GM19438 (cell line): ENCODE results near the gene CLTC.
"Not testable (repeated sequence)": the region's sequence is repeated elsewhere in the genome, so short reads cannot be mapped to it uniquely, and the experiment has no call there.

Experiments
- ATAC-seq: cut with Tn5 transposase; IDR thresholded peaks from one replicate; pipeline ENCODE4 v1.9.1; 2021; ENCODE audit warnings: low read depth; ENCODE audit not compliant: unreplicated experiment

CLTC gene

DNA sequence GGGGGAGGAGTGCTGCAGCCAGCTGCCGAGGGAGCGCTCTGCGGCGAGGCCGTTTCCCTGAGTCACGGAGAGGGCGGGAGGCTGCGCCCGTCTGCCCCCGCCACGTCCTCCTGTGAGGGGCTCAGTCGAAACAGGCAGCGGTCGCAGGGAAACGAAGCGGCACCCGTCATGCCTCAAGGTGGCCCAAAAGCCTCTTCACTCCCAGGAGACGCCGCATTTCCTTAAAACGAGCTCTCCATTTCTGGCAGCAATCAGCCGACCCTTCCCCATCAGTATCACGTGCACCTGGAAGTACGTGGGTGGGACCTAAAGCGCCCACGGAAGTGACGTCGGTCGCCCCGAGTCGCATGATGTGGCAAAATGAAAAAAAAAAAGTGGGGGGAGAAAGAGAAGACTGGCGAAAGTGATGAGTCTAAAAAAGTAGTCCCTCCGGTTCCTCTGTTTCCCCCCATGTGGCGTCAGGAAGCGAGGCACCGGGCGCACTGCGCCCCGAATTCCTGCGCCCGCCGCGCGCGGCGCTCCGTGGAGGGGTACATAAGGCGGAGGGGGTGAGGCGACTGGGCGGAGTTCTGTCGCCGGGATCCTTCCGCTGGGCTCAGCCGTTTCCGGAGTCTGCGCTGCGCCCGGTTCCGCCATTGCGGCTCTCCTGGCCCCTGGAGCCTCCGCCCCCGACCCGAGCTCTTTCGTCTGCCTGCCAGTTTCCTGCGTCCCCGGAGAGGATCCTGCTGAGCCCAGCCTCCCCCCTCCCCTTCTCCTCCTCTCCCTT is at the start of gene CLTC:
TSS of gene CLTC (plus strand) at position 598 of the 766 bp plus-strand sequence. CDS start 237 bp downstream, outside the sequence.
- ATAC-seq = peak; percentile 70

GRCh38 chr17:59572301-59572924 is 47.3 kb upstream of the CLTC start:
- ATAC-seq = no peak

DNA sequence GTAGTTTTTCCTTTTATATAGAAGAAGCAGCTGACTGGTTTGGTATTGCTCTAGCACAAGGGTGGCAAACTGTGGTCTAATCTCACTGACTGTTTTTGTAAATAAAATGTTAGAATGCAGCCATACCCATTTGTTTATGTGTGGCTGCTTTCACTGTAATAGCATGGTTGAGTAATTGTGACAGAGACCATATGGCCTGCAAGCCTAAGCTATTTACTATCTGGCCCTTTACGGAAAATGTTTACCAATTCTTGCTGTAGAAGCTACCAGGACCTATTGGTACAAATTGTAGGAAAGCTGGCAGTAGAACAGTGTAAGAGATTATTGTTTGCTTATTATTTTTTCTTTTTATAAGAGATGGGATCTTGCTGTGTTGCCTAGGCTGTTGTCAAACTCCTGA is 35.5 kb upstream of the CLTC start:
- not testable (repeated sequence) for ATAC-seq

- no peak for ATAC-seq
Measured at GRCh38 chr17:59600169-59600568, 19.5 kb upstream of the CLTC start.

DNA sequence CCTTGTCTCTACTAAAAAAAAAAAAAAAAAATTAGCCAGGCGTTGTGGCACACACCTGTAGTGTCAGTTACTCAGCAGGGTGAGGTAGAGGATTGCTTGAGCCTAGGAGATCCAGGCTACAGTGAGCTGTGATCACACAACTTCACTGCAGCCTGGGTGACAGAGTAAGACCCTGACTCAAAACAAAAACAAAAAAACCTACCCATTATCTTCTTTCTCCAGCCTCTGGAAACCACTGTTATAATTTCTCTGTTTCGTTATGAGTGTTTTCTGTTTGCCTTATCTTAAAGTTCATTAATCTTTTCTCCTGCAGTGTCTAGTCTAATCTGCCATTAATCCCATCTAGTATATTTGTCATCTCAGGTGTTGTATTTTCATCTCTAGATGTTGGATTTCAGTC is 18.6 kb upstream of the CLTC start:
- ATAC-seq = no peak

DNA sequence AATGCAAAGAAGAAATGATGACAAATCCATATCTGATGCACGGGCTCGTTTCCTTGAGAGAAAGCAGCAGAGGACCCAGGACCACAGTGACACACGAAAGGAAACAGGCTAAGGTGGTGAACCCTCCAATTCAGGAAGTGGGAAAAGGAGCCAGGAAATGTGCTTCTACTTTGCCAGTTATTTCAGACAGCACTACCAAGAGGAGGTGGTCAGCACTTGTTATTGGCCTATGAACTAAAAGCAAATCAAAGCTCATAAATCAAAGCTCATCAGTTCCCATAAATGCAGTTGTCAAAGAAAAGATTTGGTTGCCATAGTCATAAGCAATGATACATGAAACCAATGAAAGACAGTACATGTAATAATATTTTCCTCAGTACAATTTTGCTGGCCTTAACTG is 12.6 kb upstream of the CLTC start:
- ATAC-seq = no peak

- no peak for ATAC-seq
Measured at GRCh38 chr17:59607817-59608403, 11.8 kb upstream of the CLTC start.

DNA sequence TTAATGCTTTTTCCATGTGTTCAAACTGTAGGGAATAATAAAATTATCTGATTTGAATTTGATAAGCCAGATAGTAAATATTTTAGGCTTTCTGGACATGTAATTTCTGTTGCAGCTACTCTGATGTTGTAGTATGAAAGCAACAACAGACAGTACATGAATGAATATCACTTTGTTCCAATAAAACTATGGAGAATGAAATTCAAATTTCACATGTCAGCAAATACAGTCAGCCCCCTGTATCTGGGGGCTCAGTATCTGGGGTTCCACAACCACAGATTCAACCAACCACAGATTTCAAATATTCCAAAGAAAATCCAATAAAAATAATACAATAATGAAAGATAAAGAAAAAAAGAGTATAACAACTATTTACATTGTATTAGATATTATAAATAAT is 8.2 kb upstream of the CLTC start:
- ATAC-seq = no peak

DNA sequence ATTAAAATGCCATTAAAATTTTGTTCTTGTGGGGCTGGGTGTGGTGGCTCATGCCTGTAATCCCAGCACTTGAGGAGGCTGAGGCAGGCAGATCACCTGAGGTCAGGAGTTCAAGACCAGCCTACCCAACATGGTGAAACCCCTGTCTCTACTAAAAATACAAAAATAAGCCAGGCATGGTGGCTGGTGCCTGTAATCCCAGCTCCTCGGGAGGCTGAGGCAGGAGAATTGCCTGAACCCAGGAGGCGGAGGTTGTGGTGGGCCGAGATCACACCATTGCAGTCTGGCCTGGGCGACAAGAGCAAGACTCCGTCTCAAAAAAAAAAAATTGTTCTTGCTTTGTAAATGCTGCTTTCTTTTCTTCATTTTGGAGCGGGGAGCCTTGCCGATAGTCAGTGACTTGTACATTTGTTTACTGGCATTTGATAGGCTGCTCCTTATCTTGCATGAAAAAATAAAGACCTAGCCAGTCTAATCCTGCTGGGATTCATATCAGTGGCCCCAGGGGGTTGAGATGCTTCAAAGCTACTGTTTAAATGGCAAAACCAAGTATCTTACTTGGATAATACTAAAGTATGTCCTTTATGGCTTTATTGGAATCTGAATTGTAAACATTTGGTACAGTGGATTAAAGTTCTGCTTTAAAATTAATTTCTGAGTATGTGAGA is 3.3 kb upstream of the CLTC start:
- no peak for ATAC-seq

- no peak for ATAC-seq
Measured at GRCh38 chr17:59617156-59617732, 2.5 kb upstream of the CLTC start.

GRCh38 chr17:59619035-59619297 is 729 bp upstream of the CLTC start:
- no peak for ATAC-seq

DNA sequence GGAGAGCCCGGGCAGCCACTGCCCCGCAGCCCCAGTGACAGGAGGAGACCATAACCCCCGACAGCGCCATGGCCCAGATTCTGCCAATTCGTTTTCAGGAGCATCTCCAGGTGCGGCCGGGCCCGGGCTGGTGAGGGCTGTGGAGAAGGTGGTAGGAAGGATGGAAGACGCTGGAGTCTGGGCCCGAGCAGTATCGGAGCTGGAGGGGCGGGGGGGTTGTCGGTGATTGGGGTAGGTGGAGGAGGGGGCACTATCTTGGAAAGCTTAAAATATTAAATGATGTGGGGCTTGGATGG is 317 bp downstream of the CLTC start:
- ATAC-seq = no peak

GRCh38 chr17:59620518-59621259 is 994 bp downstream of the CLTC start:
- no peak for ATAC-seq

GRCh38 chr17:59621771-59622170 is 2.1 kb downstream of the CLTC start:
- no peak for ATAC-seq

DNA sequence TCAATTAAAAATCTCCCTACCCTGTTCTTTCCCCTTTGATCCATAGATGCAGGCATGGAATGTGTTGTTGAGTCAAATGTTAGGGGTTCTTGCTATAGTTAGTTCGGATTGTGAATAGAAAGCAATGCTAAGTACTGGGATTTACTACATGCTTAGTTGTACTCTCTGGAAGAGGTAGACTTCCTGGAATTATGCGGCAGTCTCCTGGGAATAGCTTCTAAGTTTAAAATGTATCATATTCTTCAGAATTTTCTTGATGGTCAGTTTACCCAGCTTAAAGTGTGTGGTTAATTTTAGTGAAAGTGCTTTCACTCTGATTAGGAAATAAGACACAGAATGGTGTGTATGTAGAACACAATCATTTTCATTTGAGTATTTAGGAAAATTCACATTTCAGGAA is 3.5 kb downstream of the CLTC start:
- no peak for ATAC-seq

GRCh38 chr17:59626756-59627155 is 7.1 kb downstream of the CLTC start:
- no peak for ATAC-seq

DNA sequence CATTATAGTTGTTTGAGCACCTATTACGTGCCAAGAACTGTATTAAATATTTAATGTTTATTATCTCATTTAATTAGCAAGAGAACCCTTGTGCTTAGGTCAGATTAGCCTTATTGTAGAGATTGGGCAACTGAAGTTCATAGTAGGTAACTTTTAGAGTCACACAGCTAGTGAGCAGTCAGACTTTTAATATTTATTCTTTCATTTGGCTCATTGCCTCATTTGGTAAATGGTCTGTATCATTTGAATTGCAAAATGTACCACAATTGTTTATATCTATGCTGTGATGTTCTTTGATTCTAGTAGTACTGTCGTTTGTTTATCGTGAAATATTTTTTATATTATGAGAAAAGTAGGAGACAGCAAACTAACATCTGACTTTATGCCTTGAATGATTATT is 7.6 kb downstream of the CLTC start:
- ATAC-seq = no peak

GRCh38 chr17:59627770-59628171 is 8.1 kb downstream of the CLTC start:
- no peak for ATAC-seq

- no peak for ATAC-seq
Measured at GRCh38 chr17:59629174-59629573, 9.5 kb downstream of the CLTC start.

DNA sequence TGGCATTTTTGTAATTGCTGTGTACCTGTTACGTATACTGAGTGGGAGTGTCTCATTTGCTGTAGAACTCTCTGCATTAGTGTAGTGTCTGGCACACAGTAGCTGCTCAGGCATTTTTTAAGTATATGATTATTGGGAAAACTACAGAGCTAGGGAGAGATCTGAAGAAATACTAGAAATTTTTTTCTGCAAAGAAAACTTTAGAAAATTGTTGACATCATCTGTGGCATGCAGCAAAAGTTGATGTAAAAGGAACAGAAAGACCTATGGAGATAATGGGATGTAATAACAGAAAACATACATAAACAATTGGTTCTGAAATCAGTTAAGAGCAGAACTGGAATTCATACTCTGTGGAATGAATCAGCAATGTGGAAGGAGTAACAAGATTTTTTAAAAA is 11.6 kb downstream of the CLTC start:
- ATAC-seq = no peak

GRCh38 chr17:59632398-59632797 is 12.7 kb downstream of the CLTC start:
- ATAC-seq = no peak
